ENCODE data around the gene CHST10.

Gene CHST10

DNA sequence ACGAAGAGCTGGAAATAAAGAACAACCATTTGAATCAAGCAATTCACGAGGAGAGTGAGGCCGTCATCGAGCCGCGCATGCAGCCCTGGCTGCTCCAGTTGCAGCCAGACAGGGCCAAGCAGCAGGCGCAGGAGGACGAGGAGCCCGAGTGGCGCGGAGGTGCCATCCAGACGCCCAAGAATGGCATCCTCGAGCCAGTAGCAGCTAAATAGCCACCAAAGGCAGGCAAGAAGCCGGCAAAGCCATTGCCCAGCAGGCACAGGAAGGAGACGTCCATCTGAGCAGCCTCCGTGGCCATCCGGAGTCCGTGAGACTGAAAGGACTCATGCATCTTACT, 8.9 kb upstream of the CHST10 start:
- WGBS (ENCODE audit: extremely low coverage, insufficient coverage, low lambda C conversion rate), result no CpG with 5 or more reads among the region's 18 CpGs
- Histone ChIP-seq H3K36me3 (ENCODE audit: control insufficient read depth, insufficient read depth, low read length) (no peaks in the 10 kb centered on the region), H4K5ac (ENCODE audit: low read length) (no peak overlapping the region), H3K18ac (ENCODE audit: low read length) (no peak overlapping the region), H2BK120ac (ENCODE audit: low read depth, low read length) (no peak overlapping the region), H2BK15ac (replicated peaks; ENCODE audit: low read depth) (no peak overlapping the region), H3K4me3 (ENCODE audit: low read length) (no peak overlapping the region), H2AK5ac (ENCODE audit: low read length) (no peak overlapping the region), H3K56ac (ENCODE audit: low read length) (no peak overlapping the region), H4K8ac (ENCODE audit: low read depth, low read length) (no peak overlapping the region), H3K9ac (ENCODE audit: low read length) (no peak overlapping the region), H3K4me1 (ENCODE audit: control insufficient read depth, low read depth, low read length) (no peaks in the 10 kb centered on the region), H3K79me1 (ENCODE audit: low read length) (no peaks in the 10 kb centered on the region), H3K27ac (ENCODE audit: low read depth, low read length) (no peak overlapping the region), H2BK5ac (ENCODE audit: low read length) (no peak overlapping the region), H3K4me2 (ENCODE audit: low read length) (no peak overlapping the region), H3K79me2 (ENCODE audit: control insufficient read depth, insufficient read depth, low read length) (no peaks in the 10 kb centered on the region), H3K23ac (ENCODE audit: low read length) (no peak overlapping the region), H3K27me3 (ENCODE audit: insufficient read depth, low read length, poor library complexity) (no peaks in the 10 kb centered on the region), H3K4ac (ENCODE audit: low read depth, low read length) (no peak overlapping the region)
- no peak for DNase-seq

DNA sequence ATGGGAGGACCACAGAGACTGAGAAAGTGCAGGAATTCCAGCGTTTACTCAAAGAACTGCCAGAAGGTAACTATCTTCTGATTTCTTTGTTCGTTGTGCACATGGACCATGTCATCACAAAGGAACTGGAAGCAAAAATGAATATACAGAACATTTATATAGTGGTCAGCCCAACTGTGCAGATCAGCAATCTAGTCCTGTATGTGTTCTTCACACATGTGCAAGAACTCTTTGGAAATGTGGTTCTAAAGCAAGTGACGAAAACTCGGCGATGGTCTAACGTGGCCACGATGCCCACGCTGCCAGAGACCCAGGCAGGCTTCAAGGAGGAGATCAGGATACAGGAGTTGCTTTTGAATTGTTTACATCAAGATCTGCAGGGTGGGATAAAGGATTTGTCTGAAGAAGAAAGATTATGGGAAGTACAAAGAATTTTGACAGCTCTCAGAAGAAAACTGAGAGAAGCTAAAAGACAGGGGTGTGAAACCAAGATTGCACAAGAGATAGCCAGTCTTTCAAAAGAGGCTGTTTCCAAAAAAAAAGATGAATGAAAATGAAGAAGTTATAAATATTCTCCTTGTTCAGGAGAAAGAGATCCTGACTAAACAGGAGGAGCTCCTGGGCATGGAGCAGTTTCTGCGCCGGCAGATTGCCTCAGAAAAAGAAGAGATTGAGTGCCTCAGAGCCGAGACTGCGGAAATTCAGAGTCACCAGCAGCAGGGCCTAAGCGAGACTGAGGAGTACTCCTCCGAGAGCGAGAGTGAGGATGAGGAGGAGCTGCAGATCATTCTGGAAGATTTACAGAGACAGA, 8.3 kb upstream of the CHST10 start:
- no CpG with 5 or more reads among the region's 15 CpGs for WGBS (ENCODE audit: extremely low coverage, insufficient coverage, low lambda C conversion rate)

DNA sequence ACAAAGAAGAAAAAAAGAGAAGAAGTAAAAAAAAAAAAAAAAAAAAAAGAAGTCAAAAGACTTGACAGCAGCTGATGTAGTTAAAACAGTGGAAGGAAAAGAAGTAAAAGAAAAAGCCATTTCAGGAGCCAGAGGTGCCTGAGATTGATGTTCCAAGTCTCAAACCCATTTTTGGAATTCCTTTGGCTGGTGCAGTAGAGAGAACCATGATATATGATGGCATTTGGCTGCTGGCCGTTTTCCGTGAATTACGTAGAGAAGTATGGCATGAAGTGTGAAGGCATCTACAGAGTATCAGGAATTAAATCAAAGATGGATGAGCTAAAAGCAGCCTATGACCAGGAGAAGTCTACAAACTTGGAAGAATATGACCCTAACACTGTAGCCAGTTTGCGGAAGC, 7.6 kb upstream of the CHST10 start:
- no CpG with 5 or more reads among the region's 4 CpGs for WGBS (ENCODE audit: extremely low coverage, insufficient coverage, low lambda C conversion rate)
- Histone ChIP-seq H3K27ac (ENCODE audit: low read depth, low read length) (no peak overlapping the region), H2AK5ac (ENCODE audit: low read length) (no peak overlapping the region), H4K5ac (ENCODE audit: low read length) (no peak overlapping the region), H3K79me2 (ENCODE audit: control insufficient read depth, insufficient read depth, low read length) (no peaks in the 10 kb centered on the region), H3K4me3 (ENCODE audit: low read length) (no peak overlapping the region), H3K4me2 (ENCODE audit: low read length) (no peak overlapping the region), H3K18ac (ENCODE audit: low read length) (no peak overlapping the region), H3K36me3 (ENCODE audit: control insufficient read depth, insufficient read depth, low read length) (no peaks in the 10 kb centered on the region), H2BK120ac (ENCODE audit: low read depth, low read length) (no peak overlapping the region), H3K23ac (ENCODE audit: low read length) (no peak overlapping the region), H3K56ac (ENCODE audit: low read length) (no peak overlapping the region), H3K9ac (ENCODE audit: low read length) (no peak overlapping the region), H4K8ac (ENCODE audit: low read depth, low read length) (no peak overlapping the region), H3K4me1 (ENCODE audit: control insufficient read depth, low read depth, low read length) (no peaks in the 10 kb centered on the region), H3K27me3 (ENCODE audit: insufficient read depth, low read length, poor library complexity) (no peaks in the 10 kb centered on the region), H3K4ac (ENCODE audit: low read depth, low read length) (no peak overlapping the region), H3K79me1 (ENCODE audit: low read length) (no peaks in the 10 kb centered on the region), H2BK5ac (ENCODE audit: low read length) (no peak overlapping the region), H2BK15ac (replicated peaks; ENCODE audit: low read depth) (no peak overlapping the region)
- DNase-seq, result no peak

More for the DNA sequence above, 8.3 kb upstream of the CHST10 start:
- Histone ChIP-seq H3K56ac (ENCODE audit: low read length) (no peak overlapping the region), H2BK120ac (ENCODE audit: low read depth, low read length) (no peak overlapping the region), H3K27ac (ENCODE audit: low read depth, low read length) (no peak overlapping the region), H2BK5ac (ENCODE audit: low read length) (no peak overlapping the region), H3K4ac (ENCODE audit: low read depth, low read length) (no peak overlapping the region), H3K4me1 (ENCODE audit: control insufficient read depth, low read depth, low read length) (no peaks in the 10 kb centered on the region), H3K4me3 (ENCODE audit: low read length) (no peak overlapping the region), H2BK15ac (replicated peaks; ENCODE audit: low read depth) (no peak overlapping the region), H3K4me2 (ENCODE audit: low read length) (no peak overlapping the region), H2AK5ac (ENCODE audit: low read length) (no peak overlapping the region), H3K36me3 (ENCODE audit: control insufficient read depth, insufficient read depth, low read length) (no peaks in the 10 kb centered on the region), H3K9ac (ENCODE audit: low read length) (no peak overlapping the region), H3K79me1 (ENCODE audit: low read length) (no peaks in the 10 kb centered on the region), H3K79me2 (ENCODE audit: control insufficient read depth, insufficient read depth, low read length) (no peaks in the 10 kb centered on the region), H3K27me3 (ENCODE audit: insufficient read depth, low read length, poor library complexity) (no peaks in the 10 kb centered on the region), H3K23ac (ENCODE audit: low read length) (no peak overlapping the region), H4K5ac (ENCODE audit: low read length) (no peak overlapping the region), H3K18ac (ENCODE audit: low read length) (no peak overlapping the region), H4K8ac (ENCODE audit: low read depth, low read length) (no peak overlapping the region)
- DNase-seq, result no peak

DNA sequence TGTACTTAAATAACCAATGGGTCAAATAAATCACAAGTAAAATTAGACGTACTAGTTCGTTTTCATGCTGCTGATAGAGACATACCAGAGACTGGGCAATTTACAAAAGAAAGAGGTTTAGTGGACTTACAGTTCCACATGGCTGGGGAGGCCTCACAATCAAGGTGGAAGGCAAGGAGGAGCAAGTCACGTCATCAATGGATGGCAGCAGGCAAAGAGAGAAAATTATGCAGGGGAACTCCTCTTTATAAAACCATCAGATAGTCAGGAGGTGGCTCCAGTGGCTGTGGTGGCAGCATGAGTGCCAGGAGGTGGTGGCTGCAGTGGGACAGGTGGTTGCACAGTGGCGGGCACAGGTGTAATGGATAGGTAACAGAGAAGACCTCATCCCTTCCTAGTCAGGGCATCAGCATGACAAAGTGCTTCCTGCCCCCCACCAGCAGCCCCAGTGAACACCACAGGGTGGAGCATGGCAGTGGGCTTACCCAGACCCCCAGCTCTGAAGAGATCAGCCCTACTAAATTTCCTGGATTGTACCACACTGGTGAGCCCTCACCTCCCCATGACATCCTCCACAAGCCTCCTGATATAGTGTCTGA, 6.9 kb upstream of the CHST10 start:
- Histone ChIP-seq H3K4me3 (ENCODE audit: low read length) (no peak overlapping the region), H3K18ac (ENCODE audit: low read length) (no peak overlapping the region), H4K8ac (ENCODE audit: low read depth, low read length) (no peak overlapping the region), H3K56ac (ENCODE audit: low read length) (no peak overlapping the region), H3K79me2 (ENCODE audit: control insufficient read depth, insufficient read depth, low read length) (no peaks in the 10 kb centered on the region), H2BK120ac (ENCODE audit: low read depth, low read length) (no peak overlapping the region), H3K4ac (ENCODE audit: low read depth, low read length) (no peak overlapping the region), H3K9ac (ENCODE audit: low read length) (no peak overlapping the region), H2BK5ac (ENCODE audit: low read length) (no peak overlapping the region), H3K27ac (ENCODE audit: low read depth, low read length) (no peak overlapping the region), H3K79me1 (ENCODE audit: low read length) (no peaks in the 10 kb centered on the region), H2BK15ac (replicated peaks; ENCODE audit: low read depth) (no peak overlapping the region), H3K4me2 (ENCODE audit: low read length) (no peak overlapping the region), H3K36me3 (ENCODE audit: control insufficient read depth, insufficient read depth, low read length) (no peaks in the 10 kb centered on the region), H3K4me1 (ENCODE audit: control insufficient read depth, low read depth, low read length) (no peaks in the 10 kb centered on the region), H3K23ac (ENCODE audit: low read length) (no peak overlapping the region), H3K27me3 (ENCODE audit: insufficient read depth, low read length, poor library complexity) (no peaks in the 10 kb centered on the region), H4K5ac (ENCODE audit: low read length) (no peak overlapping the region), H2AK5ac (ENCODE audit: low read length) (no peak overlapping the region)
- no CpG with 5 or more reads among the region's 4 CpGs for WGBS (ENCODE audit: extremely low coverage, insufficient coverage, low lambda C conversion rate)
- no peak for DNase-seq

DNA sequence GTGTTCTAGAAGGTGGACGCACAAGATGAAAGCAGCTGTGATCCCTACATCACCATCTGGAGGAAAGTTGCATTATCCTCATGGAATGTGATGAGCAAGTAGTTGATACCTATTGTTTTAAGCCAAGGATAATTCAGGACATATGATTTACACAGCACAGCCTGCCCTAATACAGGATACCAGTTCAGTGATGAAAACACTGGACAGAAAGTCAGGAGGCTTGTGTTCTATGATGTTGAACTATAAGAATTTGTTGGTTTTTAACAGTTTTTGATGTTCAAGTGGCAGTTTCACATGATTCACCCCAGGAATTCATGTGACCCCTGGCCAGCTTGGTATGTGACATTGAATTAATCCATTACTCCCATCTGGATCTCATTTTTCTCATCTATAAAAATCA, 6.2 kb upstream of the CHST10 start:
- H3K9ac ChIP-seq (ENCODE audit: low read length), result no peak overlapping the region
- no peaks in the 10 kb centered on the region for H3K79me1 ChIP-seq (ENCODE audit: low read length)
- no peak overlapping the region for H4K5ac ChIP-seq (ENCODE audit: low read length)
- no peak overlapping the region for H3K4me2 ChIP-seq (ENCODE audit: low read length)
- no peak overlapping the region for H2BK120ac ChIP-seq (ENCODE audit: low read depth, low read length)
- no CpG with 5 or more reads among the region's 1 CpG for WGBS (ENCODE audit: extremely low coverage, insufficient coverage, low lambda C conversion rate)
- H3K79me2 ChIP-seq (ENCODE audit: control insufficient read depth, insufficient read depth, low read length), result no peaks in the 10 kb centered on the region
- no peak overlapping the region for H3K4me3 ChIP-seq (ENCODE audit: low read length)
- H2BK15ac ChIP-seq (replicated peaks; ENCODE audit: low read depth), result no peak overlapping the region
- no peak overlapping the region for H2AK5ac ChIP-seq (ENCODE audit: low read length)
- no peaks in the 10 kb centered on the region for H3K27me3 ChIP-seq (ENCODE audit: insufficient read depth, low read length, poor library complexity)
- H3K56ac ChIP-seq (ENCODE audit: low read length), result no peak overlapping the region
- DNase-seq, result no peak
- H3K27ac ChIP-seq (ENCODE audit: low read depth, low read length), result no peak overlapping the region
- no peaks in the 10 kb centered on the region for H3K4me1 ChIP-seq (ENCODE audit: control insufficient read depth, low read depth, low read length)
- H3K36me3 ChIP-seq (ENCODE audit: control insufficient read depth, insufficient read depth, low read length), result no peaks in the 10 kb centered on the region
- H3K23ac ChIP-seq (ENCODE audit: low read length), result no peak overlapping the region
- H2BK5ac ChIP-seq (ENCODE audit: low read length), result no peak overlapping the region
- no peak overlapping the region for H3K18ac ChIP-seq (ENCODE audit: low read length)
- H4K8ac ChIP-seq (ENCODE audit: low read depth, low read length), result no peak overlapping the region
- H3K4ac ChIP-seq (ENCODE audit: low read depth, low read length), result no peak overlapping the region
